Stimulated activated CD4-positive, alpha-beta T cell treated with anti-CD3 and anti-CD28 coated beads, Interleukin-15, amount 100 ng/mL, for 48 hours (primary cell): Measurements from ENCODE around the gene PNN.
"Not testable (repeated sequence)": the region's sequence is repeated elsewhere in the genome, so short reads cannot be mapped to it uniquely, and the experiment has no call there.

Experiments
- DNase-seq, 2 donors: peaks; one replicate each; pipeline ENCODE4 v3.0.0-alpha.2; 2020; ENCODE audit warnings: low read depth in 2 of 2

PNN gene

DNA sequence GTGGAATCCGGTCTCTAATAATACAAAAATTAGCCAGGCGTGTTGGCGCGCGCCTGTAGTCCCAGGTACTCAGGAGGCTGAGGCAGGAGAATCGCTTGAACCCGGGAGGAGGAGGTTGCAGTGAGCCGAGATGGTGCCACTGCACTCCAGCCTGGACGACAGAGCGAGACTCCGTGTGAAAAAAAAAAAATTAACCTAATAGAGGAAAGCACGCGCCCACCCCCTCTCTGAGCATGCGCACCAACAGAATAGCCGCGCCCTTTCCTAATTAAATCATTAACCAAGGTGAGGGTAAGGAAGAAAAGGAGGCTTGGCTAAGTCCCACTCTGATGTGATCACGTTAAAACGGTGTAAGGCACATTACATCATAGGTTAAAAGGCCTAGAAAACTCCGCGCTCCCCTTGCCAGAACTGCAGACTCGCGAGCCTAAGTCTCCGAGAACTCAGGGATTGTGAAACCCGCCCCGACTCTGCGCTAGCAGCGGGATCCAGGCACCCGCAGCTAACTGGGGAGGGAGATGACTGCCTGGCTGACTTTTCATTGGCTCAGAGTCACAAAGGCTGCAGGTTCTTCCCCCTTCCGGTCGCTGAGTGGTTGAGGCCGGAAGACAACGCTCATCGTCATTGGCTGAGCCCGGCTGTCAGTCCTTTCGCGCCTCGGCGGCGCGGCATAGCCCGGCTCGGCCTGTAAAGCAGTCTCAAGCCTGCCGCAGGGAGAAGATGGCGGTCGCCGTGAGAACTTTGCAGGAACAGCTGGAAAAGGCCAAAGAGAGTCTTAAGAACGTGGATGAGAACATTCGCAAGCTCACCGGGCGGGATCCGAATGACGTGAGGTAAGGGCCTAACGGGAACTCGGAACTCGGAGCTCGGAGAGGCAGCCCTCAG is at the start of gene PNN:
Gene PNN (plus strand): TSS at position 695 of the 885 bp plus-strand sequence. CDS start 26 bp downstream, at position 721.
- DNase-seq = peak; percentile 91 to 96

- DNase-seq = not testable (repeated sequence)
Measured at GRCh38 chr14:39137835-39138234, 37.2 kb upstream of the PNN start.

GRCh38 chr14:39138440-39138839 is 36.6 kb upstream of the PNN start:
- DNase-seq = no peak

- no peak for DNase-seq
Measured at GRCh38 chr14:39140170-39140569, 34.9 kb upstream of the PNN start.

DNA sequence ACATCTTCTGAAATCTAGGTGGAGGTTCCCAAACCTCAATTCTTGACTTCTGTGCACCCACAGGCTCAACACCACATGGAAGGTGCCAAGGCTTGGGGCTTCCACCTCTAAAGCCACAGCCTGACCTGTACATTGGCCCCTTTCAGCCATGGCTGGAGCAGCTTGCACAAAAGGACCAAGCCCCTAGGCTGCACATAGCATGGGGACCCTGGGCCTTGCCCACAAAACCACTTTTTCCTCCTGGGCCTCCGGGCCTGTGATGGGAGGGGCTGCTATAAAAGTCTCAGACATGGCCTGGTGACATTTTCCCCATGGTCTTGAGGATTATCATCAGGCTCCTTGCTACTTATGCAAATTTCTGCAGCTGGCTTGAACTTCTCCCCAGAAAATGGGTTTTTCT is 33.4 kb upstream of the PNN start:
- not testable (repeated sequence) for DNase-seq

DNA sequence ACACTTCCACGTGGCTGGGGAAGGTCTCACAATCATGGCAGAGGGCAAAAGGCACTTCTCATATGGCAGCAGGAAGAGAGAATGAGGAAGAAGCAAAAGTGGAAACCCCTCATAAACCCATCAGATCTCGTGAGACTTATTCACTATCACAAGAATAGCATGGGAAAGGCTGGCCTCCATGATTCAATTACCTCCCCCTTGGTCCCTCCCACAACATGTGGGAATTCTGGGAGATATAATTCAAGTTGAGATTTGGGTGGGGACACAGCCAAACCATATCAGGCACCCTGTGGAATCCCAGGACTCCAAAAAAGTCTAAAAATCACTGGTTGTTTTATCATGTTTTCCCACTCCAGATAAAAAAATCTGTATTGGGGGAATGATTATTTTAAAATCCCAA is 31.8 kb upstream of the PNN start:
- not testable (repeated sequence) for DNase-seq

DNA sequence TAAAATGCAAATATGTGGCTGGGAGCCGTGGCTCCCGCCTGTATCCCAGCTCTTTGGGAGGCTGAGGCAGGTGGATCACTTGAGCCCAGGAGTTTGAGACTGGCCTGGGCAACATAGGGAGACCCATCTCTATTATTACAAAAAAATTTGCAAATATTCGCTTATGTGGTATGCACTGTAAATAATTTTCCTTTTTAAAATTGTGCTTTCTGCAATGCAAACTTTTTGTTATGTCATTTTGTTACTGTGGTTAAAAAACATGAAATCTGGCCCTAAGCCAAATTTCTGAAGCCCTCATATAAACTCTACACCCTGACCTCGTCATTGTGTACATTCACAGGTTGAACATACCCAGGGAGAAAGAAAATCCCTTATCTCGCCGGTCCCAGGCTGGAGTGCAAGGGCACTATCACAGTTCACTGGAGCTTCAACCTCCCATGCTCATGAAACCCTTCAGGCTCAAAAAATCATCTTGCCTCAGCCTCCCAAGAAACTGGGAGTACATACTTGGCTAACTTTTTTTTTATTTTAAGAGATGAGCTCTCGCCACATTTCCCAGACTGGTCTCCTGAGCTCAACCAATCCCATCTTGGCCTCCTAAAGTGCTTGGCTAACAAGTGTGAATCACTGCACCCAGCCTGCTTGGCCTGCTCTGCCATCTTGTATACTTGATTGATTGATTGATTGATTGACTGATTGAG is 29.6 kb upstream of the PNN start:
- no peak for DNase-seq

DNA sequence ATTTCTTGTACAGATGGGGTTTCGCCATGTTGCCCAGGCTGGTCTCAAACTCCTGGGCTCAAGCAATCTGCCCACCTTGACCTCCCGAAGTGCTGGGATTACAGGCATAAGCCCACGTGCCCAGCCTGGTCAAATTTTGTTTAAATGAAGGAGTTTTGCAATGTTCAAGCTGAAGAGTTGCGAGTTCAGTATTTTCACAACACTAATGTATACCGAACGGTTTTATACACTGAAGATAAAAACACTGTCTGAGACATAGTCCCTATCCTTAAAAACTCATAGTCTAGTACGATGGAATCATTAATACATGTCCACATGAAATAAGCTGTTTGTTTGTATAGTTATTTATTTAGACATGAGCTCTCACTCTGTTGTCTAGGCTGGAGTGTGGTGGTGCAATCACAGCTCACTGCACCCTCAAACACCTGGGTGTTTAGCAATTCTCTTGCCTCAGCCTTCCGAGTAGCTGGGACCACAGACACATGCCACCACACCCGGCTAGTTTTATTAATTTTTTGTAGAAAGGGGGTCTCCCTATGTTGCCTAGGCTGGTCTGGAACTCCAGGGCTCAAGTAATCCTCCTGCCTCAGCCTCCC is 20.4 kb upstream of the PNN start:
- no peak for DNase-seq

DNA sequence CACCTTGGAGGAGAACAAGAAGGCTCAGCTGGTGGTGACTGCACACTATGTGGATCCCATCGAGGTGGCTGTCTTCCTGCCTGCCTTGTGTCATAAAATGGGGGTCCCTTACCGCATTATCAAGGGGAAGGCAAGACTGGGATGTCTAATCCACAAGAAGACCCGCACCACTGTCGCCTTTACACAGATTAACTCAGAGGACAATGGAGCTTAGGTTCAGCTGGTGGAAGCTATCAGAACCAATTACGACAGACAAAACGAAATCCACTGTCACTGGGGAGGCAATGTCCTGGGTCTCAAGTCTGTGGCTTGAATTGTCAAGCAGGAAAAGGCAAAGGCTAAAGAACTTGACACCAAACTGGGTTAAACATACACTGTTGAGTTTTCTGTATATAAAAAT is 17.6 kb upstream of the PNN start:
- no peak for DNase-seq

DNA sequence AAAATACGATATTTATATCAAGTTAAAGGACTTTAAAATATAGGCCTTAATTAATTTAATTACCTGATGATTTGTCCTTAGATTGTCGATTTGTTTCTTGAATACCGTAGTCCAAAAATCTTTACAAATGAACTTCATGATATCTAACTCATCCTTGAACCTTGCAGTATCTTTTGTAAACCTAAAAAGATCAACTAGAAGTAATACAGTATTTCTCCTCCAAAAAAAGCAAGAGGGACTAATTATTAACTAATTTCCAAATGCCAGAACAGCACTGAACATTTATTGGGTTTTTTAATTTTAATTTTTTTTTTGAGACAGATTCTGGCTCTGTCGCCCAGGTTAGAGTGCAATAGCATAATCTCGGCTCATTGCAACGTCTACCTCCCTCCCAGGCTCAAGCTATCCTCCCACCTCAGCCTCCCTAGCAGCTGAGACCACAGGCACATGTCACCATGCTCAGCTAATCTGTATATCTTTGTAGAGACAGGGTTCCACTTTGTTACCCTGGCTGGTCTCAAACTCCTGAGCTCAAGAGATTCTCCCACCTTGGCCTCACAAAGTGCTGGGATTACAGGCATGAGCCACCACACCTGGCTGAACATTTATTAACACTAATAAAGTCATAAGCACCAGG is 16.7 kb upstream of the PNN start:
- DNase-seq = no peak

GRCh38 chr14:39160494-39160893 is 14.6 kb upstream of the PNN start:
- no peak for DNase-seq

DNA sequence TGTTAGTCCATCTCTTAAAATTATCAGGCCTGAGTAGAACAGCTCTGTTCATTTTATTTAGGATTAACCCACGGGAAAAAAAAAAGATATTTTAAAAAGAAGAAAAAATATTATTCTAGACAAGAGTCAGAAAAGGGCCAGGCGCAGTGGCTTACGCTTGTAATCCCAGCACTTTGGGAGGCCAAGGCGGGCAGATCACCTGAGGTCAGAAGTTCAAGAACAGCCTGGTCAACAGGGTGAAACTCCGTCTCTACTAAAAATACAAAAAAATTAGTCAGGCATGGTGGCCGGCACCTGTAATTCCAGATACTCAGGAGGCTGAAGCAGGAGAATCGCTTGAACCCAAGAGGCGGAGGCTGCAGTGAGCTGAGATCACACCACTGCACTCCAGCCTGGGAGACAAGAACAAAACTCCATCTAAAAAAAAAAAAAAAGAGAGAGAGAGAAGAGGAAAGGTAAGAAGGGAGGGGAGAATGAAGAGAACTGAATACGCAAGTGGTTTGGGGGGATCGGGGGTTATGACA is 7.2 kb upstream of the PNN start:
- not testable (repeated sequence) for DNase-seq

- DNase-seq = no peak
Measured at GRCh38 chr14:39168591-39168990, 6.5 kb upstream of the PNN start.

GRCh38 chr14:39169541-39169900 is 5.5 kb upstream of the PNN start:
- no peak for DNase-seq

GRCh38 chr14:39173198-39173597 is 1.9 kb upstream of the PNN start:
- DNase-seq = no peak

GRCh38 chr14:39175445-39176262 is 600 bp downstream of the PNN start:
- DNase-seq = peak in 1 of 2 donors; percentile 27

DNA sequence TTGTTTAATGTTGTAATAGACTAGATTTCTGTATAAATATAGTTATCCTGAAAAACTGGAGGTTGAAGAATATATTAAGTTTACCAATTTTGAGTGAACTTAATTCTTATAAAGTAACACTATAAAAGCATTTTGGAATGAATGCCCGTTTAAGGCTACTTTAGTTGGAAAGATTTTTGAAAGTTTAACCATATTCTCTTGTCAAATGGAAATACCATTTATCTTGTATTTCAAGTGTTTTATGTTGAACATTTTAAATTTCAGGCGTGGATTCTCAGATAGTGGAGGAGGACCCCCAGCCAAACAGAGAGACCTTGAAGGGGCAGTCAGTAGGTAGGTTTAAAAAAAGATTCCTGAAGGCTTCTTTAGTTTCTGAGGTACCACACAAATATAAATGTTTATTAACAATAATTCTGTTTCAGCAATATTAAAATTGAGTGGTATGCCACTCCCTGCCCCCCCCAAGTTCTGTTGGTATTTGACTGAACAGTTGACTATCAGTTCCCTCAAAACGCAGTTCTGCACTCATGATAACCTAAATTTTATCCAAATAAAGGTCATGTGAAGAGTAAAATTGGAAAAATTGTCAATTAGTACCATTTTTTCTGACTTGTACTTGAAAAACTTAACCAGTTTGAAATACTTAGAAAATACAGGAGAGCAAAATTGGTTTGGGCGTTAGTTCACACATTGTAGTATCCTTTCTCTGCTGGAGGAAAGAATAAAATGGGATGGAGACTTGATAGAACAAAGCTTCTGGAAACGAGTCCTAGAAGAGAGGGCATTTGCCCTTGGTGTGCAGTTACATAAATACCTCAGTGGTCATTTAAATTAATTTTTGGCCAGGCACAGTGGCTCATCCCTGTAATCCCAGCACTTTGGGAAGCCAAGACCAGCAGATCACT is 1.5 kb downstream of the PNN start:
- no peak for DNase-seq

- DNase-seq = no peak
Measured at GRCh38 chr14:39177168-39177545, 2.1 kb downstream of the PNN start.

- no peak for DNase-seq
Measured at GRCh38 chr14:39179042-39179441, 4.0 kb downstream of the PNN start.

DNA sequence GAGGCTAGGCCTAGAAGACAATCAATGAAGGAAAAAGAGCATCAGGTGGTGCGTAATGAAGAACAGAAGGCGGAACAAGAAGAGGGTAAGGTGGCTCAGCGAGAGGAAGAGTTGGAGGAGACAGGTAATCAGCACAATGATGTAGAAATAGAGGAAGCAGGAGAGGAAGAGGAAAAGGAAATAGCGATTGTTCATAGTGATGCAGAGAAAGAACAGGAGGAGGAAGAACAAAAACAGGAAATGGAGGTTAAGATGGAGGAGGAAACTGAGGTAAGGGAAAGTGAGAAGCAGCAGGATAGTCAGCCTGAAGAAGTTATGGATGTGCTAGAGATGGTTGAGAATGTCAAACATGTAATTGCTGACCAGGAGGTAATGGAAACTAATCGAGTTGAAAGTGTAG is 5.5 kb downstream of the PNN start:
- DNase-seq = no peak
